Gastroesophageal sphincter (tissue), 4 donors: Measurements from ENCODE around the gene ZNF12. TPM values are rescaled to one million over a fixed set of nuclear protein-coding genes. Genes with fewer than 3 reads are reported as not detected.

Experiments
- ATAC-seq: fragments of 150-250 bp; one replicate; pipeline ENCODE4 v1.9.1; 2016; ENCODE audit warnings: mild to moderate bottlenecking, moderate library complexity
- H3K27ac ChIP-seq, 4 donors: fragments of 200-600 bp; sonication (generic) in 3 of 4; 1 replicate in 3 of 4; 2 replicates in 1 of 4; pipeline ENCODE4 v1.5.1; 2016 to 2019
- H3K27me3 ChIP-seq: fragments of 200-600 bp; sonication (generic); one replicate; pipeline ENCODE4 v1.5.1; 2019
- H3K36me3 ChIP-seq, 2 donors: fragments of 200-600 bp; sonication (generic); one replicate each; pipeline ENCODE4 v1.5.1; 2019; ENCODE audit warnings: control low read depth in 1 of 2
- H3K4me1 ChIP-seq, 3 donors: fragments of 200-600 bp; sonication (generic); 1 replicate in 2 of 3; 2 replicates in 1 of 3; pipeline ENCODE4 v1.5.1; 2016 to 2019; ENCODE audit warnings: control low read depth in 2 of 3
- H3K4me3 ChIP-seq, 2 donors: fragments of 200-600 bp; sonication (generic); one replicate each; pipeline ENCODE4 v1.5.1; 2019; ENCODE audit warnings: mild to moderate bottlenecking in 1 of 2, moderate library complexity in 1 of 2
- H3K9me3 ChIP-seq, 3 donors: fragments of 200-600 bp; sonication (generic); one replicate each; pipeline ENCODE4 v1.5.1; 2017 to 2019; ENCODE audit warnings: control low read depth in 2 of 3
- CTCF ChIP-seq, 4 experiments: fragments of 200-600 bp in 2 of 4; fragments of 450-650 bp in 2 of 4; sonication (generic) in 1 of 4; IDR thresholded peaks; one replicate each; pipeline ENCODE4 v1.5.1; 2017 to 2019; ENCODE audit warnings: antibody characterized with exemption in 4 of 4, mild to moderate bottlenecking in 2 of 4, moderate library complexity in 2 of 4
- EP300 ChIP-seq: sonication (generic); formaldehyde crosslinking; IDR thresholded peaks from one replicate; pipeline ENCODE4 v1.6.1; 2017; ENCODE audit warnings: antibody characterized with exemption, mild to moderate bottlenecking
- POLR2A ChIP-seq, 2 donors: fragments of 450-650 bp; IDR thresholded peaks; one replicate each; pipeline ENCODE4 v1.6.1; 2017; ENCODE audit warnings: antibody characterized with exemption in 2 of 2, mild to moderate bottlenecking in 2 of 2, moderate library complexity in 1 of 2
- POLR2AphosphoS5 ChIP-seq: sonication (generic); formaldehyde crosslinking; IDR thresholded peaks from one replicate; pipeline ENCODE4 v1.6.1; 2017; ENCODE audit warnings: antibody characterized with exemption
- WGBS, 2 donors: methylation state at CpG; one replicate each; pipeline ENCODE4 v1.1.5; 2018; ENCODE audit warnings: low coverage in 1 of 2; 5-methylcytosine and 5-hydroxymethylcytosine counted together
- total RNA-seq, 4 donors: library from RNA; depleted of rRNA; stranded (reverse); fragments of >200 nt; gene quantifications; one replicate each; pipeline ENCODE4 v1.1.0, GENCODE V29; 2016

Gene ZNF12
- total RNA-seq, 4 donors from 2014 or later: 22.4 to 33.9 (median 24.5) TPM

GRCh38 chr7:6652446-6653011, 54.2 kb downstream of the ZNF12 start:
- peaks cover 0 to 89% of the 10 kb centered on the region in 2 donors for H3K36me3 ChIP-seq
- no peak for ATAC-seq
- TF ChIP-seq EP300 (no peak), POLR2A (IDR thresholded peaks at IDR 0.05) (no peak), POLR2AphosphoS5 (no peak), CTCF (IDR thresholded peaks at IDR 0.05) (no peak)
- WGBS, 2 donors: 100% methylated on average over 1 of the region's 75 CpGs; no CpG with 5 or more reads in 1 of the 2 donors
- H3K4me1 ChIP-seq: no peaks in the 10 kb centered on the region
- no peak overlapping the region for H3K4me3 ChIP-seq
- H3K27ac ChIP-seq: no peak overlapping the region
- no peaks in the 10 kb centered on the region for H3K27me3 ChIP-seq
- H3K9me3 ChIP-seq: peaks cover 0 to 9% (median 0%) of the 10 kb centered on the region in 3 donors

- H3K4me3 ChIP-seq: no peak overlapping the region
- ATAC-seq: no peak
- 100% methylated on average over 1 of the region's 32 CpGs; no CpG with 5 or more reads in 1 of the 2 donors for WGBS, 2 donors
Measured at GRCh38 chr7:6651851-6652445, 54.8 kb downstream of the ZNF12 start.

GRCh38 chr7:6650521-6651011, 56.2 kb downstream of the ZNF12 start:
- Histone ChIP-seq H3K27ac (no peak overlapping the region), H3K9me3 (peaks cover 0 to 9% (median 0%) of the 10 kb centered on the region in 3 donors), H3K27me3 (no peaks in the 10 kb centered on the region), H3K36me3 (peaks cover 0 to 100% of the 10 kb centered on the region in 2 donors), H3K4me3 (no peak overlapping the region), H3K4me1 (no peaks in the 10 kb centered on the region)
- whole genome bisulfite sequencing, 2 donors: 97% methylated on average over 5 of the region's 12 CpGs; no CpG with 5 or more reads in 1 of the 2 donors
- ATAC-seq: no peak
- TF ChIP-seq POLR2A (IDR thresholded peaks at IDR 0.05) (no peak), CTCF (IDR thresholded peaks at IDR 0.05) (no peak), POLR2AphosphoS5 (no peak), EP300 (no peak)

More at GRCh38 chr7:6651851-6652445, 54.8 kb downstream of the ZNF12 start:
- TF ChIP-seq POLR2AphosphoS5: no peak
- TF ChIP-seq POLR2A (IDR thresholded peaks at IDR 0.05): no peak
- TF ChIP-seq CTCF (IDR thresholded peaks at IDR 0.05): no peak
- no peak for TF ChIP-seq EP300
- H3K4me1 ChIP-seq: no peaks in the 10 kb centered on the region
- peaks cover 0 to 95% of the 10 kb centered on the region in 2 donors for H3K36me3 ChIP-seq
- peaks cover 0 to 9% (median 0%) of the 10 kb centered on the region in 3 donors for H3K9me3 ChIP-seq
- H3K27me3 ChIP-seq: no peaks in the 10 kb centered on the region
- no peak overlapping the region for H3K27ac ChIP-seq

GRCh38 chr7:6650086-6650485, 56.7 kb downstream of the ZNF12 start:
- no peaks in the 10 kb centered on the region for H3K4me1 ChIP-seq
- TF ChIP-seq CTCF (IDR thresholded peaks at IDR 0.05) (no peak), POLR2AphosphoS5 (no peak), POLR2A (IDR thresholded peaks at IDR 0.05) (no peak)
- no peak overlapping the region for H3K4me3 ChIP-seq
- H3K9me3 ChIP-seq: peaks cover 0 to 9% (median 0%) of the 10 kb centered on the region in 3 donors
- H3K27me3 ChIP-seq: no peaks in the 10 kb centered on the region
- ATAC-seq: no peak
- H3K36me3 ChIP-seq: peaks cover 0 to 100% of the 10 kb centered on the region in 2 donors
- WGBS, 2 donors: 84% methylated on average over 8 of the region's 10 CpGs; no CpG with 5 or more reads in 1 of the 2 donors
- no peak overlapping the region for H3K27ac ChIP-seq
